ENCODE measurements around the gene CCR9.

Gene CCR9

GRCh38 chr3:45873638-45874037 is 12.7 kb upstream of the CCR9 start:
- no peak for FAIRE-seq

- FAIRE-seq = no peak
Observed at GRCh38 chr3:45874677-45875346, 11.5 kb upstream of the CCR9 start.

GRCh38 chr3:45878124-45878523 is 8.2 kb upstream of the CCR9 start:
- no peak for FAIRE-seq

GRCh38 chr3:45880725-45881077 is 5.6 kb upstream of the CCR9 start:
- no peak for FAIRE-seq

- no peak for FAIRE-seq
Observed at GRCh38 chr3:45881078-45882022, 5.0 kb upstream of the CCR9 start.

- no peak for FAIRE-seq
Observed at GRCh38 chr3:45884368-45885201, 1.8 kb upstream of the CCR9 start.

- no peak for FAIRE-seq
Observed at GRCh38 chr3:45887285-45887684, 942 bp downstream of the CCR9 start.

GRCh38 chr3:45887759-45888511 is 1.6 kb downstream of the CCR9 start:
- FAIRE-seq = no peak

GRCh38 chr3:45889337-45889736 is 3.0 kb downstream of the CCR9 start:
- no peak for FAIRE-seq

GRCh38 chr3:45890405-45890804 is 4.1 kb downstream of the CCR9 start:
- FAIRE-seq = no peak

- no peak for FAIRE-seq
Observed at GRCh38 chr3:45892161-45892560, 5.8 kb downstream of the CCR9 start.

- no peak for FAIRE-seq
Observed at GRCh38 chr3:45894015-45894414, 7.7 kb downstream of the CCR9 start.

GRCh38 chr3:45895686-45896468 is 9.5 kb downstream of the CCR9 start:
- FAIRE-seq = no peak

- FAIRE-seq = no peak
Observed at GRCh38 chr3:45896956-45897355, 10.6 kb downstream of the CCR9 start.

- FAIRE-seq = no peak
Observed at GRCh38 chr3:45904931-45905330, 18.6 kb downstream of the CCR9 start.

- no peak for FAIRE-seq
Observed at GRCh38 chr3:45905755-45906154, 19.4 kb downstream of the CCR9 start.

- FAIRE-seq = no peak
Observed at GRCh38 chr3:45906681-45907407, 20.5 kb downstream of the CCR9 start.

- FAIRE-seq = no peak
Observed at GRCh38 chr3:45907769-45908705, 21.7 kb downstream of the CCR9 start.

GRCh38 chr3:45908761-45909160 is 22.4 kb downstream of the CCR9 start:
- FAIRE-seq = no peak

GRCh38 chr3:45909542-45909941 is 23.2 kb downstream of the CCR9 start:
- no peak for FAIRE-seq

All from A204.1 (cell line).